K562 (cell line): ENCODE measurements around the gene NUFIP1. TPM values are rescaled to one million over a fixed set of nuclear protein-coding genes. Genes with fewer than 3 reads are reported as not detected.

ENCODE experiments used
- ATAC-seq: fragments of 200-7000 bp; cut with Tn5 transposase; 3 replicates; pipeline ENCODE4 v1.9.1; 2020; ENCODE audit warnings: moderate library complexity
- BruUV-seq: library from RNA; stranded (reverse); fragments of 400-500 nt; replicated peaks from 2 replicates; lab custom pipeline; 2021; lab: Mats Ljungman, UMichigan
- CTCF ChIA-PET: fragments of 300-600 bp; formaldehyde crosslinking; extraction: SDS; loops from one replicate; lab custom pipeline; 2021; ENCODE audit warnings: low intra/inter-chr PET ratio; lab: Yijun Ruan, JAX
- POLR2A ChIA-PET: fragments of 300-600, 350-650 bp; sonication (Branson Sonifier 250); formaldehyde crosslinking; extraction: SDS; loops from one replicate; lab custom pipeline; 2021; ENCODE audit warnings: antibody characterized with exemption, inconsistent platforms; lab: Yijun Ruan, JAX
- DNase-seq, 4 experiments: peaks; one replicate each; pipeline versions ENCODE4 v3.0.0 to v3.0.0-alpha.2; 2011 to 2018; ENCODE audit warnings: low spot score in 3 of 4, mixed read lengths in 3 of 4; ENCODE audit errors: extremely low read depth in 1 of 4
- FAIRE-seq: peaks from 2 replicates; lab custom pipeline; 2011; peaks lifted over from hg19 to GRCh38; lab: Jason Lieb, UNC
- H2AFZ ChIP-seq: 2 replicates; pipeline ENCODE4 v1.6.0; 2011; ENCODE audit warnings: low read depth, low read length, control low read depth, inconsistent platforms
- H3K27ac ChIP-seq: fragments of 200-600 bp; 3 replicates; pipeline ENCODE4 v1.8.0; 2011; ENCODE audit warnings: low read depth, mild to moderate bottlenecking, control low read depth, inconsistent platforms, low read length, moderate library complexity, mixed read lengths; ENCODE audit errors: extremely low read depth
- H3K27me3 ChIP-seq, 2 experiments: fragments of 300-600 bp in 1 of 2; 2 replicates in 1 of 2; 3 replicates in 1 of 2; pipeline versions ENCODE4 v1.6.0 to v1.8.0; 2011; ENCODE audit warnings: inconsistent platforms in 2 of 2, low read length in 2 of 2, mild to moderate bottlenecking in 1 of 2, mixed read lengths in 1 of 2, moderate library complexity in 1 of 2; ENCODE audit not compliant: control insufficient read depth in 2 of 2, insufficient read depth in 2 of 2
- H3K36me3 ChIP-seq: fragments of 300-600 bp; 3 replicates; pipeline ENCODE4 v1.8.0; 2011; ENCODE audit warnings: mild to moderate bottlenecking, low read length, inconsistent platforms; ENCODE audit not compliant: control insufficient read depth, insufficient read depth
- H3K4me1 ChIP-seq, 2 experiments: fragments of 200-600 bp in 1 of 2; replicated peaks in 1 of 2; 2 replicates in 1 of 2; 3 replicates in 1 of 2; pipeline versions ENCODE4 v1.5.1 to v1.8.0; 2011; ENCODE audit warnings: inconsistent platforms in 2 of 2, low read length in 2 of 2, mild to moderate bottlenecking in 1 of 2, mixed read lengths in 1 of 2, moderate library complexity in 1 of 2; ENCODE audit not compliant: control insufficient read depth in 2 of 2, insufficient read depth in 2 of 2
- H3K4me2 ChIP-seq: 2 replicates; pipeline ENCODE4 v1.6.1; 2011; ENCODE audit warnings: low read length, control low read depth, inconsistent platforms, mixed read lengths; ENCODE audit not compliant: insufficient read depth
- H3K4me3 ChIP-seq: fragments of 200-600 bp; sonication (generic), shearing (Covaris generic); 2 replicates; pipeline ENCODE4 v1.5.1; 2016; ENCODE audit warnings: control low read depth, inconsistent platforms
- H3K79me2 ChIP-seq: fragments of 200-600 bp; 3 replicates; pipeline ENCODE4 v1.8.0; 2011; ENCODE audit warnings: low read length, inconsistent platforms; ENCODE audit not compliant: control insufficient read depth, insufficient read depth
- H3K9ac ChIP-seq, 2 experiments: 2 replicates each; pipeline versions ENCODE4 v1.6.0 to v1.6.1; 2011; ENCODE audit warnings: low read depth in 2 of 2, low read length in 2 of 2, control low read depth in 1 of 2, inconsistent platforms in 1 of 2, mild to moderate bottlenecking in 1 of 2, mixed read lengths in 1 of 2; ENCODE audit not compliant: insufficient read depth in 1 of 2
- H3K9me1 ChIP-seq: one replicate; pipeline ENCODE4 v1.6.0; 2011; ENCODE audit warnings: inconsistent platforms, mild to moderate bottlenecking, low read length, moderate library complexity; ENCODE audit not compliant: control insufficient read depth, insufficient read depth
- H3K9me3 ChIP-seq: replicated peaks from 2 replicates; pipeline ENCODE4 v1.5.1; 2011; ENCODE audit warnings: low read depth, low read length, inconsistent platforms; ENCODE audit not compliant: control insufficient read depth, insufficient read depth
- H4K20me1 ChIP-seq: replicated peaks from 2 replicates; pipeline ENCODE4 v1.6.1; 2011; ENCODE audit warnings: low read length, inconsistent platforms, mixed read lengths; ENCODE audit not compliant: control insufficient read depth, insufficient read depth
- BRCA1 ChIP-seq, 2 experiments: fragments of 450-650 bp in 1 of 2; sonication (generic) in 1 of 2; formaldehyde crosslinking in 1 of 2; IDR thresholded peaks; 2 replicates each; pipeline versions ENCODE4 v1.5.0 to v1.6.1; 2017 to 2020; ENCODE audit warnings: mild to moderate bottlenecking in 1 of 2, missing genetic modification reagents in 1 of 2
- C11orf30 ChIP-seq: fragments of 450-650 bp; IDR thresholded peaks from 2 replicates; pipeline ENCODE4 v1.6.1; 2016; ENCODE audit warnings: low read depth, mild to moderate bottlenecking
- CGGBP1 ChIP-seq: fragments of 250-450 bp; sonication (Bioruptor Pico); IDR thresholded peaks from 2 replicates; pipeline ENCODE4 v1.9.0; 2021; ENCODE audit warnings: mild to moderate bottlenecking
- E2F1 ChIP-seq: sonication (generic); formaldehyde crosslinking; IDR thresholded peaks from 2 replicates; pipeline ENCODE4 v1.8.1; 2023; ENCODE audit warnings: mild to moderate bottlenecking, missing genetic modification reagents, moderate library complexity
- E2F3 ChIP-seq: fragments of 250-450 bp; sonication (Bioruptor Pico); IDR thresholded peaks from 2 replicates; pipeline ENCODE4 v1.4.0; 2020; ENCODE audit warnings: mild to moderate bottlenecking
- EHMT2 ChIP-seq: fragments of 450-650 bp; IDR thresholded peaks from 2 replicates; pipeline ENCODE4 v1.6.1; 2018; ENCODE audit warnings: antibody characterized with exemption
- FOXJ2 ChIP-seq: fragments of 200-800 bp; sonication (Bioruptor generic); IDR thresholded peaks from 2 replicates; pipeline ENCODE4 v1.6.1; 2016; ENCODE audit warnings: missing genetic modification characterization, missing compliant biosample characterization
- HES1 ChIP-seq: fragments of 450-650 bp; IDR thresholded peaks from 2 replicates; pipeline ENCODE4 v1.6.1; 2016; ENCODE audit warnings: low read depth, mild to moderate bottlenecking, moderate library complexity
- KAT7 ChIP-seq: sonication (generic); formaldehyde crosslinking; IDR thresholded peaks from 2 replicates; pipeline ENCODE4 v1.8.0; 2022; ENCODE audit warnings: missing genetic modification reagents, mild to moderate bottlenecking, borderline replicate concordance
- RFX1 ChIP-seq: fragments of 450-650 bp; IDR thresholded peaks from 2 replicates; pipeline ENCODE4 v1.6.1; 2016; ENCODE audit warnings: mild to moderate bottlenecking, moderate library complexity
- STAT5A ChIP-seq: IDR thresholded peaks from 2 replicates; pipeline ENCODE4 v1.6.1; 2012; ENCODE audit warnings: low read length, inconsistent platforms, borderline replicate concordance
- U2AF1 ChIP-seq: fragments of 200-400 bp; formaldehyde crosslinking; optimal IDR thresholded peaks from 2 replicates; pipeline ENCODE3; 2017; ENCODE audit warnings: mild to moderate bottlenecking, low read depth, low read length, moderate library complexity
- ZNF174 ChIP-seq: fragments of 250-450 bp; sonication (Bioruptor Pico); IDR thresholded peaks from 2 replicates; pipeline ENCODE4 v1.4.0; 2020; ENCODE audit warnings: mild to moderate bottlenecking
- ZNF436 ChIP-seq: fragments of 250-450, 450-650 bp; sonication (Bioruptor Pico); formaldehyde crosslinking; IDR thresholded peaks from 2 replicates; pipeline ENCODE4 v1.7.0; 2020; ENCODE audit warnings: mild to moderate bottlenecking
- ZSCAN29 ChIP-seq: fragments of 450-650 bp; IDR thresholded peaks from 2 replicates; pipeline ENCODE4 v1.6.1; 2017
- WGBS: fragments of 100-300 bp; shearing (Covaris generic); methylation state at CpG from one replicate; pipeline ENCODE4 v1.1.6; 2016; ENCODE audit warnings: low coverage, mixed read lengths; ENCODE audit not compliant: insufficient coverage; ENCODE audit errors: missing lambda C conversion rate; 5-methylcytosine and 5-hydroxymethylcytosine counted together
- in situ Hi-C: fragments of 300-500 bp; cut with MboI; formaldehyde crosslinking; loops from 4 replicates; pipeline ENCODE4 v1.15.0; 2018; ENCODE audit warnings: inconsistent platforms, mixed read lengths
- intact Hi-C: fragments of 100-400 bp; cut with micrococcal nuclease; formaldehyde crosslinking; loops from 2 replicates; pipeline ENCODE4 v1.14.2; 2022
- polyA plus RNA-seq, 8 experiments: library from polyadenylated mRNA; depleted of rRNA in 4 of 8; stranded (reverse) in 5 of 8; unstranded in 3 of 8; fragments of >200 nt; fragmentation: Nextera tagmentation in 2 of 8; fragmentation: Illumina TruSeq in 1 of 8; extraction: Ambion mirVana in 2 of 8; extraction: Trizol in 1 of 8; gene quantifications; 2 replicates each; pipeline versions ENCODE4 v1.2.1 to v1.2.3, GENCODE V29; 2011 to 2014; ENCODE audit warnings: inconsistent platforms in 1 of 8, missing spikeins in 1 of 8
- total RNA-seq, 7 experiments: library from RNA; depleted of rRNA in 6 of 7; stranded (reverse); fragments of >200 nt in 6 of 7; fragmentation: Illumina TruSeq in 2 of 7; extraction: Trizol in 2 of 7; gene quantifications; 2 replicates each; pipeline versions ENCODE4 v1.2.1 to v1.2.3, GENCODE V29; 2011 to 2021; ENCODE audit warnings: low replicate concordance in 1 of 7
- TF ChIP-seq, protein P1 (sequence below): fragments of 450-650 bp; IDR thresholded peaks from 2 replicates; pipeline ENCODE4 v1.6.1; 2017; ENCODE audit warnings: antibody characterized with exemption

Gene NUFIP1
- total and polyA plus RNA-seq, 9 of the 15 experiments (the other 6 are each of a cell fraction or from before 2014, with no cell fraction given) = 2.6 to 9.7 (median 4.1) TPM

DNA sequence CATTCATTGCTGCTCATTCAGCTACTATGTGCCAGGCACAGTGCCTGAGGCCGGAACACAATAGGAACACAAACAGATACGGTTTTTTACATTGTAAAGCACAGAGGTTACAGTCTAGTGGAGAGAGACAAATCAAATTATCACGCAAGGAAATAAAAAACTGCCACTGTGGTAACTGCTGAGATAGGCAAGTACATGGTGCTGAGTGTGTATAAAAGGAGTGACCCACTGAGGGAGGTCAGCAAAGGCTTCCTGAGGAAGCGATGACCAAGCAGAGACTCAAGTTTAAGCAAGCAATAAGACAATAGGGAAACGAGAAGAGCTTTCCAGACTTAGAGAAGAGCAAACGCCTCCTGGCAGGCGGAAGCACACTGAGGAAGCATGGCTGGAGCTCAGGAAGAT lies 56.4 kb downstream of the NUFIP1 start (continued):
- TF ChIP-seq RFX1 (no peak), ZNF174 (CRISPR knock-in tag) (no peak), KAT7 (CRISPR knock-in tag) (no peak), FOXJ2 (tag) (no peak), EHMT2 (no peak)

- H4K20me1 ChIP-seq = no peaks in the 10 kb centered on the region
- no peaks in the 10 kb centered on the region for H3K4me1 ChIP-seq
- no peaks in the 10 kb centered on the region for H3K36me3 ChIP-seq
- ATAC-seq = no peak
- H3K9me3 ChIP-seq = no peaks in the 10 kb centered on the region
- CTCF ChIA-PET = no interaction called here
- POLR2A ChIA-PET = no interaction called here
- no peak overlapping the region for H3K27ac ChIP-seq
- no peaks in the 10 kb centered on the region for H3K9me1 ChIP-seq
- H2AFZ ChIP-seq = no peak overlapping the region
- no peaks in the 10 kb centered on the region for H3K79me2 ChIP-seq
- 1% methylated on average over 5 of the region's 5 CpGs for WGBS
- BruUV-seq = no TSS peak
- H3K4me3 ChIP-seq = no peak overlapping the region
- DNase-seq = no peak
- intact Hi-C loops (no loop called here), in situ Hi-C loops (no loop called here)
- FAIRE-seq = no peak
- H3K9ac ChIP-seq = no peak overlapping the region
- no peak overlapping the region for H3K4me2 ChIP-seq
- peaks cover 7 to 10% of the 10 kb centered on the region in 2 experiments; a peak in 3 of 5 replicates for H3K27me3 ChIP-seq
- TF ChIP-seq E2F3 (no peak), ZNF436 (CRISPR knock-in tag) (no peak), E2F1 (CRISPR knock-in tag) (no peak), HES1 (no peak), BRCA1 (IDR thresholded peaks at IDR 0.05) (no peak), BRCA1 (CRISPR knock-in tag; IDR thresholded peaks at IDR 0.05) (no peak), U2AF1 (no peak), ZSCAN29 (no peak), CGGBP1 (CRISPR knock-in tag) (no peak), C11orf30 (no peak), STAT5A (no peak)
- TF ChIP-seq, protein P1, sequence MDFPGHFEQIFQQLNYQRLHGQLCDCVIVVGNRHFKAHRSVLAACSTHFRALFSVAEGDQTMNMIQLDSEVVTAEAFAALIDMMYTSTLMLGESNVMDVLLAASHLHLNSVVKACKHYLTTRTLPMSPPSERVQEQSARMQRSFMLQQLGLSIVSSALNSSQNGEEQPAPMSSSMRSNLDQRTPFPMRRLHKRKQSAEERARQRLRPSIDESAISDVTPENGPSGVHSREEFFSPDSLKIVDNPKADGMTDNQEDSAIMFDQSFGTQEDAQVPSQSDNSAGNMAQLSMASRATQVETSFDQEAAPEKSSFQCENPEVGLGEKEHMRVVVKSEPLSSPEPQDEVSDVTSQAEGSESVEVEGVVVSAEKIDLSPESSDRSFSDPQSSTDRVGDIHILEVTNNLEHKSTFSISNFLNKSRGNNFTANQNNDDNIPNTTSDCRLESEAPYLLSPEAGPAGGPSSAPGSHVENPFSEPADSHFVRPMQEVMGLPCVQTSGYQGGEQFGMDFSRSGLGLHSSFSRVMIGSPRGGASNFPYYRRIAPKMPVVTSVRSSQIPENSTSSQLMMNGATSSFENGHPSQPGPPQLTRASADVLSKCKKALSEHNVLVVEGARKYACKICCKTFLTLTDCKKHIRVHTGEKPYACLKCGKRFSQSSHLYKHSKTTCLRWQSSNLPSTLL = no peak
These were observed 57.0 kb downstream of the NUFIP1 start for GRCh38 chr13:44932171-44932849.
